Middle frontal gyrus (tissue), 1 donor: ENCODE measurements around the gene SMARCA5.
"Not testable (repeated sequence)": the region's sequence is repeated elsewhere in the genome, so short reads cannot be mapped to it uniquely, and the experiment has no call there.

Source experiments
- DNase-seq: peaks from one replicate; pipeline ENCODE4 v3.0.0-alpha.2; 2015; ENCODE audit warnings: low spot score; ENCODE audit errors: extremely low spot score

SMARCA5 gene, protein sequence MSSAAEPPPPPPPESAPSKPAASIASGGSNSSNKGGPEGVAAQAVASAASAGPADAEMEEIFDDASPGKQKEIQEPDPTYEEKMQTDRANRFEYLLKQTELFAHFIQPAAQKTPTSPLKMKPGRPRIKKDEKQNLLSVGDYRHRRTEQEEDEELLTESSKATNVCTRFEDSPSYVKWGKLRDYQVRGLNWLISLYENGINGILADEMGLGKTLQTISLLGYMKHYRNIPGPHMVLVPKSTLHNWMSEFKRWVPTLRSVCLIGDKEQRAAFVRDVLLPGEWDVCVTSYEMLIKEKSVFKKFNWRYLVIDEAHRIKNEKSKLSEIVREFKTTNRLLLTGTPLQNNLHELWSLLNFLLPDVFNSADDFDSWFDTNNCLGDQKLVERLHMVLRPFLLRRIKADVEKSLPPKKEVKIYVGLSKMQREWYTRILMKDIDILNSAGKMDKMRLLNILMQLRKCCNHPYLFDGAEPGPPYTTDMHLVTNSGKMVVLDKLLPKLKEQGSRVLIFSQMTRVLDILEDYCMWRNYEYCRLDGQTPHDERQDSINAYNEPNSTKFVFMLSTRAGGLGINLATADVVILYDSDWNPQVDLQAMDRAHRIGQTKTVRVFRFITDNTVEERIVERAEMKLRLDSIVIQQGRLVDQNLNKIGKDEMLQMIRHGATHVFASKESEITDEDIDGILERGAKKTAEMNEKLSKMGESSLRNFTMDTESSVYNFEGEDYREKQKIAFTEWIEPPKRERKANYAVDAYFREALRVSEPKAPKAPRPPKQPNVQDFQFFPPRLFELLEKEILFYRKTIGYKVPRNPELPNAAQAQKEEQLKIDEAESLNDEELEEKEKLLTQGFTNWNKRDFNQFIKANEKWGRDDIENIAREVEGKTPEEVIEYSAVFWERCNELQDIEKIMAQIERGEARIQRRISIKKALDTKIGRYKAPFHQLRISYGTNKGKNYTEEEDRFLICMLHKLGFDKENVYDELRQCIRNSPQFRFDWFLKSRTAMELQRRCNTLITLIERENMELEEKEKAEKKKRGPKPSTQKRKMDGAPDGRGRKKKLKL

DNA sequence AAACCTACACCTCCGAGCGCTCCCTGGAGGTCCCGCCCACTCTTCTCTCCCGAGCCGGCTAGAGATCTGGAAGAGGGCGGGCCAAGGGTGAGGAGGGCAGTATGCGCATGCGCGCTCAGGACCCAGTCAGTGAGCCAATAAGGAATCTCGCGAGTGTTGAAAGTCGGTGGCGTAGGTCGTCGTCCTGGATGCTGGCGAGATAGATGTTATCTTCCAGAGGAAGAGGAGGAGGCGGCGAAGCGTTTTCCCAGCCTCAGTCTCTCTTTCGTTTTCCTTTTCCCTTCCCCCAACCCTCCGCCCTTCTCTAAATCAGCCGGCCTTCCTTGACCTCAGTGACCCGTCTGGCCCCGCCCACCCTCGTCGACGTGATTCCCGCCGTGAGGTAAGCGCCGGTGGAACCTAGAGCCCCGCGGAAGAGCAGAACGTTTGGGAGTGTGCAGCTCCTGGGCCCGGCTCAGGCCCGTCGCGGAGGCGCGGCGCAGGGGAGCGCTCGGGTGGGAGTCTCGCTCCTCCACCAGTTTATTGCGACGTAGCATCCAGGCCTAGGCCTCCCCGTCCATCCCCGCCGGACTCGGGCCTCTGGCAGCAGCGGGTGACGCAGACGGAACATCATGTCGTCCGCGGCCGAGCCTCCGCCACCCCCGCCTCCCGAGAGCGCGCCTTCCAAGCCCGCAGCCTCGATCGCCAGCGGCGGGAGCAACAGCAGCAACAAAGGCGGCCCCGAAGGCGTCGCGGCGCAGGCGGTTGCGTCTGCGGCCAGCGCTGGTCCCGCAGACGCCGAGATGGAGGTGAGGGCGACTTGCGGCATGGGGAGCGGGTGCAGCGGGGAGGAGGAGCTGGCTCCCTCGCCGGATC lies at the start of gene SMARCA5:
Gene SMARCA5, plus strand, starts transcription at position 389 of the 855 bp plus-strand sequence. Its CDS starts 223 bp downstream, at position 612.
- peak; percentile 93 for DNase-seq

DNA sequence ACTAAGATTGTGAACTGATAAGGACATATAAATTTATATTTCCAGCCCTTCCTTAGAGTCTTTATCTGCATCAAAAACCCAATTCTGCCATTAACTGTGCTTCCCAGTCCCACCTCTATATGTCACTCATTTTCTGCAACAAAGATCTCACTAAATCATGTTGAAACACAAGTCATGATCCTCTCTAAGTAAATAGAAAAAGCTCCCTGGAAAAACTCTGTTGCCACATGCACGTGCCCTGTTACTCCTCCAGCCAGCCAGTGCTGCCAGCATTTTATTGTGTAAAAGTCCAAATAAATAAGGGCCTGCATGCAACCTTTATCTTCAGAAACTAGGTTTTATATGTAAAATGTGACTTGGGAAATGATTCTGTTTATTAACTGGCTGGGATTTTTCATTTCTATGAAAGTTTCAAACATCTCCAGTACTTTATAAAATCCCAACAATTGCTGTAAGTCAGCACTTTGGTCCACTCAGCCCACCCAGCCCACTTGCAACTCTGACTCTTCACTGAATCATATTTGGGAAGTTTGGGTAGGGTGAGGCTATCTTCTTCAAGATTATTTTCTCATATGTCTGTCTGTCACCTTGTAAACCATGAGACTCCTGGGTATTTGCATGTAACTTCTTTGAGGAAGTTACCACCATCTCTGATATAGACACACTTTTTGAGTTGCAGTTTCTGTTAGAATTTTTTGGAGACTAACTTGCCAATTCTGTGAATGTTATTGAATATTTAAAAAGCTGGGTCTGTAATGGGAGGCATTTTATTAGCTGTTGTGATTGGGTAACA lies 40.0 kb upstream of the SMARCA5 start:
- DNase-seq, result no peak

DNA sequence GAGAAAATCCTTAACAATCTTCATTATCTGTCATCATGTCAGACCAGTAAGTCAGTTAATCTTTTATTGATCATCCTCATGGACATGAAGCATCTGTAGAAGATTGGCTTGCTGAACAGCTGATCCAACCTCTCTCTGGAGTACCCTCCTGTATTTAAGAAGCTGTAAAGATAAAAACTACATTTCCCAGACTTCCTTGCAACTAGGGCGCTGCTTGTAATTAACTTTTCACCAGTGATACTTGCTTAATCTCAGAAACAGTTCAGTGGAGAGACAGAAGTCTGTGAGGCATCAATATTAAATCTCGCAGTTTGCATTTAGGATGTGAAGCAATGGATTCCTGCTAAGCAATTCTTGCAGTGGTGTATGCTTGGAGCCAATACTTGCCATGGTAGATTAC lies 36.0 kb upstream of the SMARCA5 start:
- no peak for DNase-seq

DNA sequence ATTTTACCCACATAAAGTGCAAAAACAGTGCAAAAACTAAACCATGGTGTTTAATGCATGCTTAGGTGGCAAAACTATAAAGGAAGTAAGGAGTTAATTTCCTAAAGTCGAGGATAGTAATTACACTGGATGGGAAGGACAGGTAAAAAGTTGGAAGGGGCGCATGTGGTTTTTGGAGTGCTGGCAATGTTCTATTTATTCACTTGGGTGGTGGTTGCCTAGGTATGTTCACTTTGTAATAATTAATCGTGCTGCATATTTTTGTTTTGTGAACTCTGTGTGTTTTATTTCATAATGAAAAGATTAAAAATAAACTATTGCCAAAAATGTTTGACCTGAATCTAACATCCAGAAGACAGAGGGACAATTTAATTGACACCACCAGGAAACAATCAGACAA lies 32.1 kb upstream of the SMARCA5 start:
- no peak for DNase-seq

DNA sequence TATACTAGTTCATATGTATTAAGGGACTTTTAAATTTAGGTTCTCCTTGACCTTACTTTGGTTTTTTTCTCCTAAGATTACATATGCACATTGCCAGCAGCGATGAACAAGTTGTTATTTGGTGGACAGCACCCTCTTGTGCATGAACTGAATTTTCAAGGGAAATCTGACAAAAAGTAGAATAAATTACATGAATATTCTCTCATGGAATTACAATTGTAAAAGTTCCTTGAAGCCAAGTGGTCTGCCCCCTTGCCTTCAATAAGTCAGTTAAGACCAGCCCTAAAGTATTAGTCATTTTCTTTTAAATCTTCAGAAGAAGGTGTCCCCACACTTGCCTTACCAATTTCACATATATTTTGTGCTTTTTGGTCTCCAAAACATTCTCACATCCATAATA lies 30.7 kb upstream of the SMARCA5 start:
- DNase-seq, result peak; percentile 58

DNA sequence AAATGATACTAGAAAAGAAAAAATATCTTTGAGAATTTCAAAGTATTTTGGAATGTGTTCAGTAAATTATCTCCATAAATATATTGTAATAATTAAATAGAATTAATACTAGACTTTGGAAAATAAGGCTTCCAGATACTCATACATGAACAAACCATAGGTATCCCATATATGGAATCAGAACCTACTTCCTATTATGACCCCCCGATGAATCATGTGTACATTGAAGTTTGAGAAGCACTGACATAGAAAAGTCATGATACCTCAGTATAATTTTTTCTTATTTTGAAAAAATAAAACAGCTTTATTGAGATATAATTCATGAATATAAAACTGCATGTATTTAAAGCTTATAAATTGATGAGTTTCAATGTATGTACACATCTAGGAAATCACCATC lies 27.2 kb upstream of the SMARCA5 start:
- DNase-seq, result no peak

DNA sequence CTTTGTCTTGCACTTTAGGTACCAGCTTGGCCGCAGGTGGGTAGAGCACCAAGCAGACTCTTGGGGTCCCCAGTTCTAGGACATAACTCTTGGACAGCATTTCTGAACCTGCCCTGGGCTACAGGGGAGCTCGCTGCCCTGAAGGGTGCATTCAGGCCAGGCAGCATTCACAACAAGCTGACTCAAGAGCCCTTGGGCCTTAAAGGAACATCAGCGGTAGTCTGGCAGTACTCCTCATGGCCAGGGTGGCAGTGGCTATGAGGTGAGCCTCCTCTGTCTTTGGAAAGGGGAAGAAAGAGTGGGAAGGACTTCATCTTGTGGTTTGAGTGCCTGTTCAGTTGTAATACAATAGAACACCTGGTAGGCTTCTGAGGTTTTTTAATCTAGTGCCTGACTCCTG lies 24.8 kb upstream of the SMARCA5 start:
- no peak for DNase-seq

DNA sequence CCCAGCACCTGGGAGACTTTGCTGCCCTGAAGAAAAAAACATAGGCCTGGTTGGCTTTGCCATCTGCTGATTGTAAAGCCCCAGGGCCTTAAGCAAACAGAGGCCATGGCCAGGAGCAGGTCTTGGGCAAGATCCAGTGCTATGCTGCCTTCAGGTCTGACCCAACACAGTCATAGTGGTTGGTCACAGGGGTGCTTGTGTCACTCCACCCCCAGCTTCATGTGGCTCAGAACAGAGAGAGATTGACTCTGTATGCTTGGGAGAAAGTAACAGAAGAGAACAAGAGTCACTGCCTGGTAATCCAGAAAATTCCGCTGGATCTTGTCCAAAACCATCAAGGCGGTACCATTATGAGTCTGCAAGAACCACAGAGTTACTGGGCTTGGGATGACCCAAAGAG lies 24.4 kb upstream of the SMARCA5 start:
- DNase-seq, result no peak

DNA sequence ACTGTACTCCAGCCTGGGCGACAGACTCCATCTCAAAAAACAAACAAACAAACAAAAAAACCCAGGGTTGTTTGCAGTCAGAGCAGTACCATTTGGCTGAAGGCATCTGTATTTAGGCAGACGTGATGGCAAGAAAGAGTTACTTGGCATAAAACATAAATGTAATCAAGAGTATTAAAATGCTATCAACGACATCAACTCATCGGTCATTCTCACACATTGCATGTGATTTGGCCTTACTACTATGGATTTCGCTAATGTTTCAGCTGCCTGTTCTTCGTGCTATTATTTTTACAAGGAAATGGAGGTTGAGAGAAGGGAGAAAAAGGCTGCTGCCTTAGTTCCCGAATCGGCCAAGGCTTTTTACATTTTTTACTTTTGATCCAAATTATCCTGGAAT lies 15.5 kb upstream of the SMARCA5 start:
- DNase-seq, result no peak

DNA sequence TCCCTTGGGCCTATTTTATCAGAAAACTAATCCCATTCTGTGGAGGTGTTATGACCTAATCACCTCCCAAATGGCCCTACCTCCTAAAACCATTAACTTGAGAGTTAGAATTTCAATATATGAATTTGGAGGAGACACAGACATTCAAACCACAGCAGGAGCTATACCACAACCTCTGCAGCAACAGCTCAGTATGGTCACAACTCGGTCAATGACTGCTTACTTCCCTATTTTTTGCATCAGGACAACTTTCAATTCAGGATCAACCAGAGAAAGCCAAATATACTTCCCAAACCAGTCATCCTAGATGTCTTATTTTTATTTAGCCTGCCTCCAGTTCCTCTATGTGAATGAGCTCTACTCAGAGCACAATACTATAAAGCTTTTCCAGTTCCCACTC lies 11.3 kb upstream of the SMARCA5 start:
- no peak for DNase-seq

DNA sequence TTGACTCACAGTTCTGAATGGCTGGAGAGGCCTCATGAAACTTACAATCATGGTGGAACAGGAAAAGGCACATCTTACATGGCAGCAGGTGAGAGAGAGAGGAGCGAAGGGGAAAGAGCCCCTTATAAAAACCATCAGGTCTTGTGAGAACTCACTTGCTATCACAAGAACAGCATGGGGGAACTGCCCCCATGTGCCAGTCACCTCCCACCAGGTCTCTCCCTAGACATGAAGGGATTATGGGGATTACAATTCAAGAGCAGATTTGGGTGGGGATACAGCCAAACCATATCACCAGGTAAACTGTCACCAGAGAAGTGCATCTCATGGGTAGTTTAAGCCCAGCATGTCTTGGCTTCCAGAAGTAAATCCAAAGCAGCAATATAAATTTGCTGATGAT lies 7.5 kb upstream of the SMARCA5 start:
- DNase-seq, result no peak

DNA sequence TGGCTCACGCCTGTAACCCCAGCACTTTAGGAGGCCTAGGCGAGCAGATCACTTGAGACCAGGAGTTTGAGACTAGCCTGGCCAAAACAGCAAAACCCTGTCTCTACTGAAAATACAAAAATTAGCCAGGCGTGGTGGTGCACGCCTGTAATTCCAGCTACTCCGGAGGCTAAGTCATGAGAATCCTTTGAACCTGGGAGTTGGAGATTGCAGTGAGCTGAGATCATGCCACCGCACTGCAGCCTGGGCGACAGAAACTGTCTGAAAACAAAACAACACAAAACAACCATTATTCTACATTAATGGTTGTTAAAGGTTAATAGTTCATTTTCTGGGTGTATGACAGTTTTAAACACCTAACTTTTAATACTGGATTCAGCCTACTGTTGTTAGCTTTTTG lies 1.6 kb upstream of the SMARCA5 start:
- DNase-seq, result no peak

DNA sequence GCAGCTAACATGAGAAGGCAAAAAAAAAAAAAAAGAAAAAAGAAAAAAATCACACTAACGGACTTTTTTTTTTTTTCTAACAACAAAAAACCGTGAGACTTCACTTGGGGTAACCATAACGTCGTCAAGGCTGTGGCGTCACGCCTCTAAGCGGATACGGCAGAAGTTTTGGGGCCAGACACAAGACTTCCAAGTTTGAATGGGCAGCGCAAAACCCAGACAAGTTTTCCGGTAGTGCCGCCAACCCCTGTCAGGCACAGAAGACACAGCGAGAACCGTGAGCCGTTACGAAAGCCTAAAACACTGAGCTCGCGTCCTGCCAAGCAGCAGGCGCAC lies 556 bp upstream of the SMARCA5 start:
- no peak for DNase-seq

DNA sequence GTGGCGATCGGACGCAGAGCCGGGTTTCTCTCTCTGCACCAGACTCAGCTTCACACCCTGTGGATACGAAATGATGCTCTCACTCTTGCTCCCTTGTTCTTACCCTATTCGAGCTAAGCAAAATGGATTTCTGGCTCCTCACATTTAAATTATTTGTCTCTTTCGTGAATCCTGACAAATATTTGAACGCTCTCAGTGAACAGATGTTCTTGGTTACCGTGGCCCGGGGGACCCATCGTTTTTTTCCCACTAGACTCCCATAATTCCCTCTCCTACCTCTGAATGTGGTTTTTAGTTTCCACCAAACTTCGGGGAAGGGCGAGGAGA lies 630 bp downstream of the SMARCA5 start:
- DNase-seq, result no peak

DNA sequence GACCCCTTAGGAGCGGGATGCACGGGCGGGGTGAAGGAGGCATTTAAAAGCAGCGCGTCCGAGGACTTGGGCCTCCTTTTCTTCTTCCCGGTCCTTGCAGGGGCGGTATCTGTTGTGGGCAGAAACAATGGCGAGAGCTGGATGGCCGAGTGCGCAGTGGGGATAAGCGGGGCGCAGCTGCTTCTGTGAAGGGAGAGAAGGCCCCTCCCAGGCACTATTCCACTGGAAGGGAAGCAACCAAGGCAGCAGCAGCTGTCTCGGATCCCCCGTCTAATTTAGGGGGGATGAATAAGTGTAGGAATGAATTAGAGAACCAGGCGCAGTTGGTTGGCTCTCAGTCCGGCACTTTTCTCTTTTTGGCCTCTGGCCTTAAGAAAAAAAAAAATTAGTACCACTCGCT lies 995 bp downstream of the SMARCA5 start:
- no peak for DNase-seq

DNA sequence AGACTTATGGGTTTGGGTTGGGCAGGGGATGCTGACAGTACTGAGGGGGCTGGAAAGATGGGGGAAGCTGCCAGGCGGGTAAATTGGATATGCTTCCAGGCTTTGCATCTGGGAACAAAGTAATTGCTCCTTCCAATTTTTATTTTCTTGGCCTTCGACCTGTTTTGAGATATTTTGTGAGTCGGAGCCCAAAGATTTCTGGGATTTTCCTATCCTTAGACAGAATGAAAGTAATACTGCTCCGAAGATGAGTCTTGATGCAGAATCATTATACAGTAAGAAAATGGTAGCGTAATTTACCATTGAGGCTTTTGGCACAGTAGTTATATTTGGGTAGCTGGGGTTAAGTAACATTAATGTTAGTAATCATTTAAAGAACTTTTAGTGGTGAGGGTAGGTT lies 1.4 kb downstream of the SMARCA5 start:
- no peak for DNase-seq

DNA sequence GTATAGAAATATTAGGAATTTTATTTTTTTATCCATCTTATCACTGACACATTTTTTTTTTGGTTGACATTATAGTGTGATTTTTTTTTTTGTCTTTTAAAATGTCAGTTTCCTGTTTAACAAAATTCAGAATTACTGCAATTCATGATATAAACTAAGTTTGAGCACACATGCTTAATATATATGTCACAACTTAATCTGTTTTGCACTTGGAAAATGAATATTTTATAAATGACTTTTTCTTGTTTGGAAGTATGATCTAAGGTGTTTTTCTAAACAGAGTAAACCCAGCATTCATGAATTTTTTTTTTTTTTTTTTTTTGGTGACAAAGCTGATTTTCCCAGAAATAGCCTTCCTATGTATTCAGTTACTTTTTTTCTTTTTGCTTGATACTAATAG lies 2.4 kb downstream of the SMARCA5 start:
- no peak for DNase-seq

DNA sequence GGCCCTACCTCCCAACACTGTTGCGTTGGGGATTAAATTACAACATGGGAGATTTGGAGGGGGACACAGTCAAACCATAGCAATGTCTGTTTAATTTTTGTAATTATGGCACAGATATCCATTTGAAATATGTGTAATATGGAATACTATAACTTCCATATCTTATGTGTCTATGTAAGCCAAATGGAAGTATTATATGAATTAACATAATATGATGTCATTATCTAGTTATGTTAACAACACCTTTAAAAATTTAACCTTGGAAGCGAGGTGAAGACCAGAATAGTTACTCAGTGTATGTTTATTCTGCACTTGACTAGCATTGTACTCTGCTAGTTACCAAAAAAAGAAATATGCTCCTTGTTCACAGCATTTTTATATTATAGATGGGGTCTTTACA lies 4.3 kb downstream of the SMARCA5 start:
- no peak for DNase-seq

DNA sequence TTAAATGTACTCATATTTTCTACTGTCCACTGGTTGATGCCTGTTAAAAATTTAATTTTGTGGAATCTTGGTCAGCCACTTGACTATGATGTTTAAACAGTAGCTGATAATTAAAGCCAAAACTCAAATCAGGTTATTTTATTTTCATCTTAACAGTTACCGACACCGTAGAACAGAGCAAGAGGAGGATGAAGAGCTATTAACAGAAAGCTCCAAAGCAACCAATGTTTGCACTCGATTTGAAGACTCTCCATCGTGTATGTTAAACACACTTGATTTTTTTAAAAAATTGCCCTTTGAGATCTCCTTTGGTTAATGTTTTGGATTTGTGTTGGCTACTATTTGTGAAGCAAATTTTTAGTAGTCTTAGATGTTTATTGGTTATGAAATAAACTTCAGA lies 10.7 kb downstream of the SMARCA5 start:
- DNase-seq, result no peak

DNA sequence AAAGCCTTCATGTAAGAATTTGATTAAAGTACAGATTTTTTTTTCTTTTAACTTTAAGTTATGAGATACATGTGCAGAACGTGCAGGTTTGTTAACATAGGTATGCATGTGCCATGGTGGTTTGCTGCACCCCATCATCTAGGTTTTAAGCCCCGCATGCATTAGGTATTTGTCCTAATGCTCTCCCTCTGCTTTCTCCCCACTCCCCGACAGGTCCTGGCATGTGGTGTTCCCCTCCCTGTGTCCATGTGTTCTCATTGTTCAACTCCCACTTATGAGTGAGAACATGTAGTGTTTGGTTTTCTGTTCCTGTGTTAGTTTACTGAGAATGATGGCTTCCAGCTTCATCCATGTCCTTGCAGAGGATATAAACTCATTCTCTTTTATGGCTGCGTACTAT lies 14.5 kb downstream of the SMARCA5 start:
- DNase-seq, result not testable (repeated sequence)

DNA sequence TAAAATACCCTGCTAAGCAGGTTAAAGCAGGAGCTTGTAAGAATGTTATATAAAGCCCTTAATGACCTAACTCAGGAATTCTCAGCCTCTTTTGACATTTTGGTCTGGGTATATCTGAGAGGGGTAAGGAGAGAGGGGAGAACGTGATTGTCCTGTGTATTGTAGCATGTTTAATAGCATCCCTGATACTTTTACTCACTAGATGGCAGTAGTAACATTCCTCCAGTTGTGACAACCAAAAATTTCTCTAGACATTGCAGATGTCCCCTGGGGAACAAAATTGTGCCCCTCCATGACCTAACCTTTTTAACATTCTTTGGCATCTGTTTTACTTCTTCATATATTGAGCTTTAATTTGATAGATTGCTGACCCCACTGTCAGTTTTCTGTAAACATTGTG lies 17.9 kb downstream of the SMARCA5 start:
- no peak for DNase-seq
